Measurements from ENCODE around the gene SPATA20. TPM values are rescaled to one million over a fixed set of nuclear protein-coding genes. Genes with fewer than 3 reads are reported as not detected.

SPATA20 gene
- total RNA-seq, 3 donors from 2014 or later: 54.3 to 95.3 (median 65.4) TPM

DNA sequence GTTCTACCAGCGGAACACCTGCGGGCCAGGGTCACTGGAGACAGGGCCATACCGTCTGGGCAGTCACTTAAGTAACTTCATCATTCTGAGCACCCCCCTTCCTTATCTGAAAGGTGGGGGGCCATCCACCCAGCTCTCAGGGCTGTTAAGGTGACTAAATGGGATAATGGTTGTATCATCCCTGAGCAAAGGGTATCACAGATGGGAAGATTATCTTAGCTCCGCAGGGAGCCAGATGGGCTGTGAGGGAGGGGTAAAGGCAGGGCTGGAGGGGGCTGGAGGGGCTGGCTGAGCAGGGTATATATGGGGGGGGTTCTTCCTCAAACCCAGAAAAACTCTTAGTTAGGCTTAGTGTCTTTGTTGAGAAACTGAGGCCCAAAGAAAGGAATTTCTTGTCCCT, 10.7 kb downstream of the SPATA20 start:
- Histone ChIP-seq H3K4me1 (ENCODE audit: low read depth) (peaks cover 30% of the 10 kb centered on the region), H3K36me3 (ENCODE audit: low read depth) (no peaks in the 10 kb centered on the region), H3K9me3 (no peaks in the 10 kb centered on the region), H3K4me3 (no peak overlapping the region)
- TF ChIP-seq, protein P1, sequence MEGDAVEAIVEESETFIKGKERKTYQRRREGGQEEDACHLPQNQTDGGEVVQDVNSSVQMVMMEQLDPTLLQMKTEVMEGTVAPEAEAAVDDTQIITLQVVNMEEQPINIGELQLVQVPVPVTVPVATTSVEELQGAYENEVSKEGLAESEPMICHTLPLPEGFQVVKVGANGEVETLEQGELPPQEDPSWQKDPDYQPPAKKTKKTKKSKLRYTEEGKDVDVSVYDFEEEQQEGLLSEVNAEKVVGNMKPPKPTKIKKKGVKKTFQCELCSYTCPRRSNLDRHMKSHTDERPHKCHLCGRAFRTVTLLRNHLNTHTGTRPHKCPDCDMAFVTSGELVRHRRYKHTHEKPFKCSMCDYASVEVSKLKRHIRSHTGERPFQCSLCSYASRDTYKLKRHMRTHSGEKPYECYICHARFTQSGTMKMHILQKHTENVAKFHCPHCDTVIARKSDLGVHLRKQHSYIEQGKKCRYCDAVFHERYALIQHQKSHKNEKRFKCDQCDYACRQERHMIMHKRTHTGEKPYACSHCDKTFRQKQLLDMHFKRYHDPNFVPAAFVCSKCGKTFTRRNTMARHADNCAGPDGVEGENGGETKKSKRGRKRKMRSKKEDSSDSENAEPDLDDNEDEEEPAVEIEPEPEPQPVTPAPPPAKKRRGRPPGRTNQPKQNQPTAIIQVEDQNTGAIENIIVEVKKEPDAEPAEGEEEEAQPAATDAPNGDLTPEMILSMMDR (IDR thresholded peaks at IDR 0.05): no peak
- no peak for ATAC-seq
- intact Hi-C loops (cut with DNase I, micrococcal nuclease): loop anchor here (10.0 kb wide), 2 partner anchors 127 to 397 kb away; no protein-coding TSS in a partner anchor
- DNase-seq: no peak

DNA sequence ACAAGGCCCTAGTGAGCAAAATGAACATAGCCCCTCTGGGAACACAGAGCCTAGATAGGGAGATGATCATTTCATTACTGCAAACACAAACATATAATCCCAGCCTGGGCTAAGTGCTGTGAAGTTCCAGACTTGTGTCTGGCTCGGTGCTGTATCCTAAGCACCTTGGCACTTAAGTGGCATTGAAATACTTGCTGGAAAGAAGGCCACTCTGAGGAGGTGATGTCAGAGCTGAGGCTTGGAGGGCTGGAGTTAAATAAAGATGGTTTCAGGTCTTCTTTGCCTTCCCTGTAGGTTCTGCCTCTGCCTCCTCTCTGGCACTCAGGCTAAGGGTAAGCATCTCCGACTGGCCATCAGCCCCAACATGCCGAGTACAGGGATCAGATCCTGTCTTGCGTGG, 11.1 kb downstream of the SPATA20 start:
- Histone ChIP-seq H3K9me3 (no peaks in the 10 kb centered on the region), H3K36me3 (ENCODE audit: low read depth) (no peaks in the 10 kb centered on the region), H3K4me1 (ENCODE audit: low read depth) (peaks cover 30% of the 10 kb centered on the region), H3K4me3 (no peak overlapping the region)
- DNase-seq (no peak), ATAC-seq (no peak)
- TF ChIP-seq, protein P1 (IDR thresholded peaks at IDR 0.05): no peak
- intact Hi-C loops (cut with DNase I, micrococcal nuclease): loop anchor here (10.0 kb wide), 2 partner anchors 127 to 397 kb away; no protein-coding TSS in a partner anchor

DNA sequence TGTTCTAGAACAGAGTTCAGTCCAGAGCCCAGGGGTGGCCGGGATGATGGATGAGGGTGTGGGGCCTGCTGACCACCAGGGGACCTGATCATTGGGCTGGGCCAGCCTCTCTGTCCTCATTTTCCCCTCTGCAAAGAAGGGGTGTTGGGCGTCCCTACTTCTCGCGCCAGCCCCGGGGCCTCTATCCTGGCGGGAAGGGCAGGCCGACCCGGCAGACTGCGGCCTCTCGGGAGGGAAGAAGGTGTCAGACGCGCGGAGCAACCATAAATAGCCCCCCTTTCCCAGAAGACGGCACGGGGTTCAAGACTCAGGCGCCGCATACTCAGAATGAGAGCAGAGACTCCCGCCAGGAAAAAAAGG, 11.6 kb downstream of the SPATA20 start:
- no peak overlapping the region for H3K4me3 ChIP-seq
- ATAC-seq: no peak

DNA sequence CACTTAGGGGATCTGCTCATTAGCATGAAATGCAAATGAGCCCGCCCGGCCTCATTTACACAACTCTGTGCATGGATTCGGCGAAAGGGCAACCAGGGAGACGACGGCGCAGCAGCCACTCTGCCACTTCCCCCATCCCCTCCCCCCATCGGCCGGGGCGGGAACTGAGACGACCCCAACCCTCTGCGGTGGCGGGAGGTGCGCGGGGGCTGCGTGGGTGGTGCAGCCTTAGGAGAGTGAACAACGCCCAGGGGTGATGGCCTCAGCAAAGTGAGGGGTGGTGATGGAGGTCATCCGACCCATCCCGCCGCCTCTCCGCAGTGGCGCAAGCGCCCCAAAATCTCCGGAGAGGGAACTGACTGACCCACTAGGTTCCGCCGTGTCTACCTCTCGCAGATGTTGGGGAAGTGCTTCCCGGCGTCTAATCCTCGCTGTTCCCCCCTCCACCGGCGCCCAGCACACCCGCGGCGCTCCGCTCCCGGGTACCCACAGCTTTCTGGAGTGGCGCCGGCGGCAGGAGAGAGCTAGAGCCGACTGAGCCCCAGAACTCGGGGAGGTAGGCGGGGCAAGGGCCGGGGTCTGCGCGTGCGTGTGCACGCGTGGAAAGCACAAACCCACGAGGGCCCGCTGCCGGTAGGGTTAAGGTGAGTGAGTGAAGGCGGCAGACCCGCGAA, 12.1 kb downstream of the SPATA20 start:
- no peaks in the 10 kb centered on the region for H3K36me3 ChIP-seq (ENCODE audit: low read depth)
- TF ChIP-seq, protein P1 (IDR thresholded peaks at IDR 0.05): no peak

More for the DNA sequence above, 11.6 kb downstream of the SPATA20 start:
- TF ChIP-seq, protein P1 (IDR thresholded peaks at IDR 0.05): no peak
- no peak for DNase-seq
- peaks cover 30% of the 10 kb centered on the region for H3K4me1 ChIP-seq (ENCODE audit: low read depth)
- no peaks in the 10 kb centered on the region for H3K9me3 ChIP-seq
- no peaks in the 10 kb centered on the region for H3K36me3 ChIP-seq (ENCODE audit: low read depth)
- intact Hi-C loops (cut with DNase I, micrococcal nuclease): loop anchor here (10.0 kb wide), 2 partner anchors 126 to 396 kb away; no protein-coding TSS in a partner anchor

DNA sequence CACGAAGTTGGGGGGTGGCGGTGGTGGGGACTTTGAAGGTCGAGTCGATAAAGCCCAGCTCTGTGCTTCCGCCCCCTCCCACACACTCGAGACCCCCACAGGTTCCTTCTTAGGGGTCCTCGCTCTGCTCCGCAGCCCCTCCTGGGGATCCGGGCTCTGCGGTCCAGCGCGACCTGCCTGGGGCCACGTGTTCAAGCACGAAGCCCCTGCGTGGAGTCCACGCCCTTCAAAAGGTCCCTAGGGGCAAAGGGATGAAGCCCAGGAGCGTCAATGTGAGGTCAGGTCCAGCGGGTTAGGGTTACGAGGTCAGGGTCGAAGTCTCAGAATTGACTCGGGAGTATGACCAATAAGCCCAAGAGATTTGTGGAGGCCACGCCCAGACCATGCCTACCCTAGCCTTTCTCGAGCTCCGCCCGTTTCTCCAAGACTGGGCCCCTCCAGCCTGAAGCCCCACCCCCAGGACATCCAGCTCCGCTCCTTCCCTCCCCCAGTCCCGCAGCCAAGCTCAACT, 12.8 kb downstream of the SPATA20 start:
- peak in 2 of 3 donors; percentile 63 to 70 for DNase-seq
- no peaks in the 10 kb centered on the region for H3K9me3 ChIP-seq
- TF ChIP-seq, protein P1 (IDR thresholded peaks at IDR 0.05): no peak
- no peaks in the 10 kb centered on the region for H3K36me3 ChIP-seq (ENCODE audit: low read depth)
- H3K4me1 ChIP-seq (ENCODE audit: low read depth): peaks cover 30% of the 10 kb centered on the region
- intact Hi-C loops (cut with DNase I, micrococcal nuclease): loop anchor here (10.0 kb wide), 2 partner anchors 125 to 395 kb away; no protein-coding TSS in a partner anchor
- H3K4me3 ChIP-seq: no peak overlapping the region
- ATAC-seq: peak; percentile 66

More for the DNA sequence above, 12.1 kb downstream of the SPATA20 start:
- ATAC-seq (no peak), DNase-seq (peak in 2 of 3 donors; percentile 50 to 57)
- intact Hi-C loops (cut with DNase I, micrococcal nuclease): loop anchor here (10.0 kb wide), 2 partner anchors 126 to 396 kb away; no protein-coding TSS in a partner anchor
- Histone ChIP-seq H3K4me1 (ENCODE audit: low read depth) (peaks cover 30% of the 10 kb centered on the region), H3K9me3 (no peaks in the 10 kb centered on the region), H3K4me3 (no peak overlapping the region)
